A549 (cell line): ENCODE data around the gene ADAMTSL3. TPM values are rescaled to one million over a fixed set of nuclear protein-coding genes. Genes with fewer than 3 reads are reported as not detected.

Experiments
- ATAC-seq, 2 experiments: fragments of 200-7000 bp in 1 of 2; fragments of >200 bp in 1 of 2; cut with Nextera tagmentation in 1 of 2; cut with Tn5 transposase in 1 of 2; 3 replicates each; pipeline versions ENCODE4 v1.8.0 to v1.9.1; 2018 to 2020; ENCODE audit warnings: mild to moderate bottlenecking in 1 of 2, moderate library complexity in 1 of 2
- CTCF ChIA-PET: fragments of 300-600 bp; sonication (Branson Sonifier 250); formaldehyde crosslinking; extraction: SDS; loops from one replicate; lab custom pipeline; 2021; ENCODE audit warnings: antibody characterized with exemption, inconsistent platforms; lab: Yijun Ruan, JAX
- POLR2A ChIA-PET: fragments of 350-600 bp; formaldehyde crosslinking; extraction: SDS; loops from one replicate; lab custom pipeline; 2021; ENCODE audit warnings: antibody characterized with exemption, inconsistent platforms; lab: Yijun Ruan, JAX
- DNase-seq, 2 experiments: peaks; one replicate each; pipeline versions ENCODE4 v3.0.0 to v3.0.0-alpha.2; 2011 to 2016; ENCODE audit warnings: low read depth in 1 of 2, low spot score in 1 of 2
- FAIRE-seq: peaks from 2 replicates; lab custom pipeline; 2011; peaks lifted over from hg19 to GRCh38; lab: Jason Lieb, UNC
- H3K27ac ChIP-seq, 2 experiments: fragments of >200 bp; sonication (Bioruptor Twin); formaldehyde crosslinking; 3 replicates each; pipeline ENCODE4 v1.5.1; 2016 to 2017
- H3K4me1 ChIP-seq: fragments of >200 bp; sonication (Bioruptor Twin); formaldehyde crosslinking; 3 replicates; pipeline ENCODE4 v1.6.1; 2016
- H3K4me2 ChIP-seq: fragments of >200 bp; sonication (Bioruptor Twin); formaldehyde crosslinking; 3 replicates; pipeline ENCODE4 v1.6.1; 2016
- H3K4me3 ChIP-seq: fragments of >200 bp; sonication (Bioruptor Twin); formaldehyde crosslinking; 3 replicates; pipeline ENCODE4 v1.5.1; 2016
- H3K9me3 ChIP-seq: fragments of >200 bp; sonication (Bioruptor Twin); formaldehyde crosslinking; 3 replicates; pipeline ENCODE4 v1.6.1; 2016
- BHLHE40 ChIP-seq: IDR thresholded peaks from 2 replicates; pipeline ENCODE4 v1.6.1; 2012; ENCODE audit warnings: low read depth, low read length, inconsistent platforms
- CBX8 ChIP-seq: fragments of 200-600 bp; sonication (generic); IDR thresholded peaks from 2 replicates; pipeline ENCODE4 v1.6.1; 2016
- EHF ChIP-seq: fragments of 250-450 bp; sonication (Bioruptor Pico); IDR thresholded peaks from 2 replicates; pipeline ENCODE4 v1.5.0; 2020; ENCODE audit warnings: mild to moderate bottlenecking
- EHMT2 ChIP-seq: fragments of 200-600 bp; sonication (generic); IDR thresholded peaks from 2 replicates; pipeline ENCODE4 v1.6.1; 2016; ENCODE audit warnings: antibody characterized with exemption, low read depth, mild to moderate bottlenecking, moderate library complexity
- EP300 ChIP-seq, 2 experiments: fragments of >200 bp; sonication (Bioruptor Twin); formaldehyde crosslinking; IDR thresholded peaks; 2 replicates in 1 of 2; 3 replicates in 1 of 2; pipeline ENCODE4 v1.6.1; 2016 to 2017
- ESRRA ChIP-seq: fragments of 150-350 bp; IDR thresholded peaks from 2 replicates; pipeline ENCODE4 v1.6.1; 2014; ENCODE audit warnings: mild to moderate bottlenecking, low read length, borderline replicate concordance
- FOSB ChIP-seq: fragments of 250-450 bp; sonication (Bioruptor Pico); IDR thresholded peaks from 2 replicates; pipeline ENCODE4 v1.5.0; 2020; ENCODE audit warnings: mild to moderate bottlenecking, moderate library complexity
- FOXS1 ChIP-seq: fragments of 250-450 bp; sonication (Bioruptor Pico); IDR thresholded peaks from 2 replicates; pipeline ENCODE4 v1.5.0; 2020; ENCODE audit warnings: mild to moderate bottlenecking, moderate library complexity
- GATA3 ChIP-seq: IDR thresholded peaks from 2 replicates; pipeline ENCODE4 v1.6.1; 2012; ENCODE audit warnings: borderline replicate concordance
- HOXB13 ChIP-seq: fragments of 250-450 bp; sonication (Bioruptor Pico); IDR thresholded peaks from 2 replicates; pipeline ENCODE4 v1.5.0; 2020; ENCODE audit warnings: low read depth, mild to moderate bottlenecking, moderate library complexity
- JUN ChIP-seq, 2 experiments: fragments of >200 bp; sonication (Bioruptor Twin); formaldehyde crosslinking; IDR thresholded peaks; 2 replicates in 1 of 2; 3 replicates in 1 of 2; pipeline ENCODE4 v1.6.1; 2016 to 2017
- KDM5A ChIP-seq: fragments of 200-600 bp; sonication (generic); IDR thresholded peaks from 2 replicates; pipeline ENCODE4 v1.6.1; 2016; ENCODE audit warnings: antibody characterized with exemption, mild to moderate bottlenecking
- MYC ChIP-seq: IDR thresholded peaks from 2 replicates; pipeline ENCODE4 v1.6.1; 2012; ENCODE audit warnings: mild to moderate bottlenecking, inconsistent platforms, low read length, improper control_type of control experiment, borderline replicate concordance
- NPAS2 ChIP-seq: fragments of 250-450 bp; sonication (Bioruptor Pico); IDR thresholded peaks from 2 replicates; pipeline ENCODE4 v1.8.0; 2022; ENCODE audit warnings: mild to moderate bottlenecking, moderate library complexity, borderline replicate concordance
- POLR2A ChIP-seq: IDR thresholded peaks from 2 replicates; pipeline ENCODE4 v1.6.1; 2012; ENCODE audit warnings: mild to moderate bottlenecking, low read length
- RARB ChIP-seq: fragments of 250-450 bp; sonication (Bioruptor Pico); IDR thresholded peaks from 2 replicates; pipeline ENCODE4 v1.8.0; 2021; ENCODE audit warnings: mild to moderate bottlenecking, moderate library complexity
- RCOR1 ChIP-seq: fragments of 150-350 bp; IDR thresholded peaks from 2 replicates; pipeline ENCODE4 v1.6.1; 2014; ENCODE audit warnings: antibody characterized with exemption, low read length, low read depth
- TFCP2L1 ChIP-seq: fragments of 250-450 bp; sonication (Bioruptor Pico); IDR thresholded peaks from 2 replicates; pipeline ENCODE4 v1.5.0; 2021; ENCODE audit warnings: mild to moderate bottlenecking
- ZFP36 ChIP-seq: fragments of 450-650 bp; IDR thresholded peaks from 2 replicates; pipeline ENCODE4 v1.6.1; 2014; ENCODE audit warnings: borderline replicate concordance; ENCODE audit not compliant: partially characterized antibody
- ZNF302 ChIP-seq: fragments of 250-450 bp; sonication (Bioruptor Pico); IDR thresholded peaks from 2 replicates; pipeline ENCODE4 v1.9.0; 2021; ENCODE audit warnings: inconsistent platforms, mild to moderate bottlenecking, moderate library complexity
- WGBS: methylation state at CpG from one replicate; pipeline ENCODE4 v1.1.6; 2017; ENCODE audit errors: missing lambda C conversion rate; 5-methylcytosine and 5-hydroxymethylcytosine counted together
- polyA plus RNA-seq, 4 experiments: library from polyadenylated mRNA; depleted of rRNA in 3 of 4; stranded (reverse); fragments of >200 nt; fragmentation: RNase III in 1 of 4; extraction: RNeasy Plus Mini Kit Qiagen cat#74134 plus additional on column Dnase treatment in 1 of 4; gene quantifications; 2 replicates in 3 of 4; 3 replicates in 1 of 4; pipeline ENCODE4 v1.2.3, GENCODE V29; 2011 to 2017
- TF ChIP-seq, protein P1 (sequence below): fragments of 250-450 bp; sonication (Bioruptor Pico); IDR thresholded peaks from 2 replicates; pipeline ENCODE4 v1.5.0; 2021; ENCODE audit warnings: mild to moderate bottlenecking, moderate library complexity, borderline replicate concordance
- TF ChIP-seq, protein P2 (sequence below): fragments of 450-650 bp; IDR thresholded peaks from 2 replicates; pipeline ENCODE4 v1.6.1; 2014; ENCODE audit warnings: antibody characterized with exemption
- TF ChIP-seq, protein P3 (sequence below): IDR thresholded peaks from 2 replicates; pipeline ENCODE4 v1.6.1; 2012; ENCODE audit warnings: low read depth, borderline replicate concordance

Gene ADAMTSL3
- polyA plus RNA-seq, 2 of the 4 experiments (the other 2 are of a cell fraction), result 0.22 to 0.25 TPM

GRCh38 chr15:84003791-84004503 lies 350.0 kb downstream of the ADAMTSL3 start:
- ATAC-seq, result no peak
- no peak for DNase-seq
- Histone ChIP-seq H3K4me2 (no peak overlapping the region), H3K4me1 (no peaks in the 10 kb centered on the region), H3K27ac (no peak overlapping the region), H3K9me3 (no peaks in the 10 kb centered on the region), H3K4me3 (no peak overlapping the region)
- POLR2A ChIA-PET, result no interaction called here
- TF ChIP-seq JUN (IDR thresholded peaks at IDR 0.05) (no peak), EHF (CRISPR knock-in tag) (no peak), RARB (CRISPR knock-in tag) (no peak), FOSB (no peak), POLR2A (no peak), GATA3 (no peak), FOXS1 (no peak), TFCP2L1 (CRISPR knock-in tag) (no peak), NPAS2 (CRISPR knock-in tag) (no peak), HOXB13 (no peak), RCOR1 (no peak), BHLHE40 (no peak), ESRRA (no peak), MYC (no peak), EP300 (IDR thresholded peaks at IDR 0.05) (no peak), KDM5A (no peak), ZFP36 (no peak)
- TF ChIP-seq, protein P1, sequence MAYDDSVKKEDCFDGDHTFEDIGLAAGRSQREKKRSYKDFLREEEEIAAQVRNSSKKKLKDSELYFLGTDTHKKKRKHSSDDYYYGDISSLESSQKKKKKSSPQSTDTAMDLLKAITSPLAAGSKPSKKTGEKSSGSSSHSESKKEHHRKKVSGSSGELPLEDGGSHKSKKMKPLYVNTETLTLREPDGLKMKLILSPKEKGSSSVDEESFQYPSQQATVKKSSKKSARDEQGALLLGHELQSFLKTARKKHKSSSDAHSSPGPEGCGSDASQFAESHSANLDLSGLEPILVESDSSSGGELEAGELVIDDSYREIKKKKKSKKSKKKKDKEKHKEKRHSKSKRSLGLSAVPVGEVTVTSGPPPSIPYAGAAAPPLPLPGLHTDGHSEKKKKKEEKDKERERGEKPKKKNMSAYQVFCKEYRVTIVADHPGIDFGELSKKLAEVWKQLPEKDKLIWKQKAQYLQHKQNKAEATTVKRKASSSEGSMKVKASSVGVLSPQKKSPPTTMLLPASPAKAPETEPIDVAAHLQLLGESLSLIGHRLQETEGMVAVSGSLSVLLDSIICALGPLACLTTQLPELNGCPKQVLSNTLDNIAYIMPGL, result no peak
- TF ChIP-seq, protein P2, sequence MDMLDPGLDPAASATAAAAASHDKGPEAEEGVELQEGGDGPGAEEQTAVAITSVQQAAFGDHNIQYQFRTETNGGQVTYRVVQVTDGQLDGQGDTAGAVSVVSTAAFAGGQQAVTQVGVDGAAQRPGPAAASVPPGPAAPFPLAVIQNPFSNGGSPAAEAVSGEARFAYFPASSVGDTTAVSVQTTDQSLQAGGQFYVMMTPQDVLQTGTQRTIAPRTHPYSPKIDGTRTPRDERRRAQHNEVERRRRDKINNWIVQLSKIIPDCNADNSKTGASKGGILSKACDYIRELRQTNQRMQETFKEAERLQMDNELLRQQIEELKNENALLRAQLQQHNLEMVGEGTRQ, result no peak
- WGBS, result 16% methylated on average over 6 of the region's 6 CpGs
- no peak for FAIRE-seq
- CTCF ChIA-PET, result no interaction called here

DNA sequence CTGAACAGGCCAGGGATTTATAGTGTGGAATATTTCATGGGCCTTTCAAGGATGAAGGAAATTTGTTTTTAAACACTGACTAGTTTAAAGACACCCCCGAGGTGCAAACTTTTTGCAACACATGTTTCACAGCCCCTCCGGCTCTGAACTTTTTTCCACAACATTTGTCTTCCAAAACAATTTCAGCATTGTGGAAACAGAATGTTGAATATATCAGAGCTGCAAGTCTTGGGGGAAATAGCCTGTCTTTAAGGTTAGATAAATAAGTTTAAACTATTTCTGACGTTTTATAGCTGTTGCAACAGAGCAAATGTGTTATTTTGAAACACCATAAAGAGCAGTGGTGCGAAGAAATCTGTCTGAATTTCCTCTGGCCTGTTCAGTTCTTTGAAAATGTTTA lies 352.5 kb downstream of the ADAMTSL3 start:
- 4% methylated on average over 4 of the region's 4 CpGs for WGBS
- ATAC-seq, result no peak
- H3K4me2 ChIP-seq, result no peak overlapping the region
- no peak overlapping the region for H3K4me3 ChIP-seq
- POLR2A ChIA-PET, result no interaction called here
- no peaks in the 10 kb centered on the region for H3K9me3 ChIP-seq
- no peak for FAIRE-seq
- TF ChIP-seq CBX8 (no peak), ZFP36 (no peak), TFCP2L1 (CRISPR knock-in tag) (no peak), NPAS2 (CRISPR knock-in tag) (no peak), ZNF302 (no peak), ESRRA (no peak), EHF (CRISPR knock-in tag) (no peak), EHMT2 (no peak)
- TF ChIP-seq, protein P3, sequence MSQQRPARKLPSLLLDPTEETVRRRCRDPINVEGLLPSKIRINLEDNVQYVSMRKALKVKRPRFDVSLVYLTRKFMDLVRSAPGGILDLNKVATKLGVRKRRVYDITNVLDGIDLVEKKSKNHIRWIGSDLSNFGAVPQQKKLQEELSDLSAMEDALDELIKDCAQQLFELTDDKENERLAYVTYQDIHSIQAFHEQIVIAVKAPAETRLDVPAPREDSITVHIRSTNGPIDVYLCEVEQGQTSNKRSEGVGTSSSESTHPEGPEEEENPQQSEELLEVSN, result no peak
- TF ChIP-seq, all 56 proteins: peak for 0
- H3K4me1 ChIP-seq, result no peaks in the 10 kb centered on the region
- DNase-seq, result no peak
- H3K27ac ChIP-seq, result no peak overlapping the region
- CTCF ChIA-PET, result interaction anchor here (0.9 kb wide), 1 partner anchor 17 kb away, joined by 3 read pairs; no protein-coding TSS in a partner anchor
